HepG2 (cell line): Measurements from ENCODE around the gene FRMPD3. TPM values are rescaled to one million over a fixed set of nuclear protein-coding genes. Genes with fewer than 3 reads are reported as not detected.
A peak's percentile ranks its signal among the peaks of the same experiment; 100 is the strongest.
"Not testable (repeated sequence)": the region's sequence is repeated elsewhere in the genome, so short reads cannot be mapped to it uniquely, and the experiment has no call there.

Source experiments
- ATAC-seq: fragments of 200-7000 bp; cut with Tn5 transposase; 3 replicates; pipeline ENCODE4 v1.9.1; 2020; ENCODE audit warnings: mild to moderate bottlenecking, moderate library complexity
- BruUV-seq: library from RNA; stranded (reverse); fragments of 400-500 nt; replicated peaks from 2 replicates; lab custom pipeline; 2021; lab: Mats Ljungman, UMichigan
- CTCF ChIA-PET: fragments of 300-600 bp; formaldehyde crosslinking; extraction: SDS; loops from one replicate; lab custom pipeline; 2021; ENCODE audit warnings: low total read pairs, inconsistent platforms, low intra/inter-chr PET ratio; lab: Yijun Ruan, JAX
- POLR2A ChIA-PET: fragments of 350-600 bp; sonication (Branson Sonifier 250); formaldehyde crosslinking; loops from one replicate; lab custom pipeline; 2020; ENCODE audit warnings: antibody characterized with exemption, inconsistent platforms; lab: Yijun Ruan, JAX
- DNase-seq: peaks from one replicate; pipeline ENCODE4 v3.0.0-alpha.2; 2015; ENCODE audit warnings: low spot score
- FAIRE-seq: peaks from 3 replicates; lab custom pipeline; 2011; peaks lifted over from hg19 to GRCh38; lab: Jason Lieb, UNC
- H2AFZ ChIP-seq: one replicate; pipeline ENCODE4 v1.6.1; 2011; ENCODE audit warnings: low read length, inconsistent platforms
- H3K27ac ChIP-seq: fragments of 300-600 bp; 3 replicates; pipeline ENCODE4 v1.8.0; 2011; ENCODE audit warnings: mixed run types, mild to moderate bottlenecking, mixed read lengths, low read length, inconsistent platforms; ENCODE audit not compliant: insufficient read depth; ENCODE audit errors: extremely low read length
- H3K27me3 ChIP-seq, 2 experiments: fragments of 200-600 bp in 1 of 2; 2 replicates in 1 of 2; 3 replicates in 1 of 2; pipeline versions ENCODE4 v1.6.0 to v1.8.0; 2011; ENCODE audit warnings: low read length in 2 of 2, mild to moderate bottlenecking in 2 of 2, moderate library complexity in 2 of 2, inconsistent platforms in 1 of 2; ENCODE audit not compliant: insufficient read depth in 2 of 2, control insufficient read depth in 1 of 2
- H3K36me3 ChIP-seq, 2 experiments: fragments of 200-600 bp in 1 of 2; replicated peaks in 1 of 2; 2 replicates in 1 of 2; 3 replicates in 1 of 2; pipeline versions ENCODE4 v1.5.1 to v1.8.0; 2011; ENCODE audit warnings: low read length in 2 of 2, inconsistent platforms in 1 of 2; ENCODE audit not compliant: insufficient read depth in 2 of 2, control insufficient read depth in 1 of 2
- H3K4me1 ChIP-seq: 2 replicates; pipeline ENCODE4 v1.5.1; 2012; ENCODE audit warnings: low read length, inconsistent platforms; ENCODE audit not compliant: insufficient read depth
- H3K4me2 ChIP-seq: 2 replicates; pipeline ENCODE4 v1.6.0; 2011; ENCODE audit warnings: low read depth, low read length, inconsistent platforms
- H3K4me3 ChIP-seq, 3 experiments: fragments of 200-600 bp in 1 of 3; sonication (generic), shearing (Covaris generic) in 1 of 3; replicated peaks in 1 of 3; 2 replicates each; pipeline ENCODE4 v1.5.1; 2011 to 2016; ENCODE audit warnings: low read length in 3 of 3, inconsistent platforms in 2 of 3, low read depth in 2 of 3, mild to moderate bottlenecking in 2 of 3, control low read depth in 1 of 3, mixed read lengths in 1 of 3; ENCODE audit not compliant: insufficient read depth in 1 of 3
- H3K79me2 ChIP-seq: one replicate; pipeline ENCODE4 v1.6.1; 2011; ENCODE audit warnings: low read length, inconsistent platforms; ENCODE audit not compliant: insufficient read depth
- H3K9ac ChIP-seq: 2 replicates; pipeline ENCODE4 v1.6.0; 2011; ENCODE audit warnings: mild to moderate bottlenecking, low read depth, low read length, inconsistent platforms; ENCODE audit not compliant: insufficient read depth
- H3K9me3 ChIP-seq: 2 replicates; pipeline ENCODE4 v1.5.1; 2012; ENCODE audit warnings: mild to moderate bottlenecking, low read length
- H4K20me1 ChIP-seq: 2 replicates; pipeline ENCODE4 v1.6.0; 2011; ENCODE audit warnings: inconsistent platforms, mild to moderate bottlenecking, low read length, moderate library complexity; ENCODE audit not compliant: insufficient read depth
- LCORL ChIP-seq, 2 experiments: fragments of 450-650 bp in 1 of 2; sonication (generic) in 1 of 2; formaldehyde crosslinking in 1 of 2; IDR thresholded peaks; 2 replicates each; pipeline versions ENCODE4 v1.5.0 to v1.6.1; 2017 to 2020; ENCODE audit warnings: antibody characterized with exemption in 1 of 2, missing genetic modification reagents in 1 of 2
- STAG1 ChIP-seq: sonication (generic); formaldehyde crosslinking; IDR thresholded peaks from 2 replicates; pipeline ENCODE4 v1.4.0; 2020; ENCODE audit warnings: missing genetic modification reagents
- WGBS: methylation state at CpG from one replicate; pipeline ENCODE4 v1.1.6; 2017; ENCODE audit warnings: low lambda C conversion rate; 5-methylcytosine and 5-hydroxymethylcytosine counted together
- in situ Hi-C: cut with HindIII; loops from 2 replicates; pipeline ENCODE4 v1.10.0; 2017; ENCODE audit warnings: low pct_unique_long_range_greater_than_20kb; ENCODE audit not compliant: extremely low pct_ligation_motif_present
- intact Hi-C: fragments of 100-400 bp; cut with micrococcal nuclease; formaldehyde crosslinking; loops from one replicate; pipeline ENCODE4 v1.10.0; 2022; ENCODE audit not compliant: unreplicated experiment
- polyA plus RNA-seq, 8 experiments: library from polyadenylated mRNA; depleted of rRNA in 3 of 8; stranded (reverse) in 7 of 8; unstranded in 1 of 8; fragments of >200 nt; fragmentation: Illumina TruSeq in 4 of 8; extraction: Trizol in 4 of 8; gene quantifications; 2 replicates each; pipeline versions ENCODE4 v1.2.1 to v1.2.3, GENCODE V29; 2011 to 2016; ENCODE audit warnings: low read depth in 4 of 8, missing spikeins in 1 of 8, mixed read lengths in 1 of 8; ENCODE audit not compliant: insufficient read depth in 1 of 8
- total RNA-seq, 5 experiments: library from RNA; depleted of rRNA; stranded (reverse); fragments of >200 nt; fragmentation: Illumina TruSeq; extraction: Trizol; gene quantifications; 2 replicates each; pipeline ENCODE4 v1.2.3, GENCODE V29; 2016; ENCODE audit warnings: low read depth in 1 of 5

Gene FRMPD3
- total and polyA plus RNA-seq, 2 of the 13 experiments (the other 11 are each of a cell fraction or from before 2014, with no cell fraction given), result not detected

DNA sequence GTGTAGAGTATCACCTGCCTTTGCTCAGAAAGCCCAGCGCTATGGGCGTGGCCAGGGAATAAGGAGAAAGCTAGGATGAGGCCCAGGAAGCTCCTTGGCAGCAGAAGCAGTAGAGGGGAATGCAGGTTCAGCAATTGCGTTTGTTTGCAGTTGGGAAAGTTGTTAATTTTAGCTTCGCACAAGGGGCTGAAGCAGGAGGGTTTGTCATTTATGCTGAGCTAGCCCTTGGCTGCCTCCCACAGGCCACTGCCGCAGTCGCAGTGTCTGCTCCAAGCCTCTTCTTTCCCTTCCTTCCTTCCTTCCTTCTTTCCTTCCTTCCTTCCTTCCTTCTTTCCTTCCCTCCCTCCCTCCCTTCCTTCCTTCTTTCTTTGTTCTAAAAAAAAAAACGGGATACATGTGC is 21.5 kb downstream of the FRMPD3 start:
- Histone ChIP-seq H3K4me1 (no peaks in the 10 kb centered on the region), H3K9ac (no peak overlapping the region), H3K4me3 (no peak overlapping the region), H3K9me3 (no peaks in the 10 kb centered on the region), H3K36me3 (no peaks in the 10 kb centered on the region), H3K79me2 (no peaks in the 10 kb centered on the region), H3K27me3 (no peaks in the 10 kb centered on the region), H3K4me2 (no peak overlapping the region), H2AFZ (no peak overlapping the region), H3K27ac (no peak overlapping the region), H4K20me1 (no peaks in the 10 kb centered on the region)
- CTCF ChIA-PET, result no interaction called here
- TF ChIP-seq STAG1 (CRISPR knock-in tag) (peak; percentile 14; the same call in 1 of the 2 replicates), LCORL (IDR thresholded peaks at IDR 0.05) (no peak), LCORL (CRISPR knock-in tag; IDR thresholded peaks at IDR 0.05) (no peak)
- in situ Hi-C loops (no loop called here), intact Hi-C loops (no loop called here)
- no peak for DNase-seq
- no TSS peak for BruUV-seq
- FAIRE-seq, result no peak
- WGBS, result 46% methylated on average over 3 of the region's 7 CpGs
- ATAC-seq, result no peak
- POLR2A ChIA-PET, result no interaction called here

DNA sequence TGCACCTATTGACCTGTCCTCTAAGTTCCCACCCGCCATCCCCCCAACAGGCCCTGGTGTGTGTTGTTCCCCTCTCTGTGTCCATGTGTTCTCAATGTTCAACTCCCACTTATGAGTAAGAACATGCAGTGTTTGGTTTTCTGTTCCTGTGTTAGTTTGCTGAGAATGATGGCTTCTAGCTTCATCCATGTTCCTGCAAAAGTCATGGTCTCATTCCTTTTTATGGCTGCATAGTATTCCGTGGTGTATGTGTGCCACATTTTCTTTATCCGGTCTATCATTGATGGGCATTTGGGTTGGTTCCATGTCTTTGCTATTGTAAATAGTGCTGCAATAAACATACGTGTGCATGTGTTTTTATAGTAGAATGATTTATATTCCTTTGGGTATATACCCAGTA is 22.0 kb downstream of the FRMPD3 start:
- 17% methylated on average over 4 of the region's 4 CpGs for WGBS
- H3K79me2 ChIP-seq, H4K20me1 ChIP-seq, H3K27me3 ChIP-seq, H3K9me3 ChIP-seq, H3K4me1 ChIP-seq, POLR2A ChIA-PET, ATAC-seq, H3K27ac ChIP-seq, DNase-seq, H3K4me3 ChIP-seq, in situ Hi-C loops, H2AFZ ChIP-seq, BruUV-seq, CTCF ChIA-PET, H3K4me2 ChIP-seq, H3K9ac ChIP-seq, H3K36me3 ChIP-seq, FAIRE-seq, intact Hi-C loops: not testable (repeated sequence)
